K562 (cell line): Measurements from ENCODE around the gene LCE7A. TPM values are rescaled to one million over a fixed set of nuclear protein-coding genes. Genes with fewer than 3 reads are reported as not detected.

Experiments
- CBFA2T3 ChIP-seq: fragments of 450-650 bp; IDR thresholded peaks from 2 replicates; pipeline ENCODE4 v1.6.1; 2017
- GABPA ChIP-seq: fragments of 200-800 bp; sonication (Bioruptor generic); conservative IDR thresholded peaks from 2 replicates; pipeline ENCODE4 v1.6.1; 2016; ENCODE audit warnings: low read depth, missing genetic modification characterization, missing compliant biosample characterization
- HSF4 ChIP-seq: fragments of 250-450 bp; sonication (Bioruptor Pico); IDR thresholded peaks from 2 replicates; pipeline ENCODE4 v2.1.2; 2022; ENCODE audit warnings: mild to moderate bottlenecking, moderate library complexity, borderline replicate concordance
- NR3C1 ChIP-seq: sonication (generic); formaldehyde crosslinking; IDR thresholded peaks from 2 replicates; pipeline ENCODE4 v1.8.1; 2022; ENCODE audit warnings: missing genetic modification reagents
- SRSF9 ChIP-seq: fragments of 200-400 bp; formaldehyde crosslinking; IDR thresholded peaks from 2 replicates; pipeline ENCODE4 v1.6.1; 2017; ENCODE audit warnings: low read depth, low read length, borderline replicate concordance
- ZBTB49 ChIP-seq: sonication (generic); formaldehyde crosslinking; IDR thresholded peaks from 2 replicates; pipeline ENCODE4 v1.8.0; 2022; ENCODE audit warnings: missing genetic modification reagents, mild to moderate bottlenecking, borderline replicate concordance
- ZNF408 ChIP-seq: fragments of 250-450 bp; sonication (Bioruptor Pico); IDR thresholded peaks from 2 replicates; pipeline ENCODE4 v1.4.0; 2020; ENCODE audit warnings: low read depth, mild to moderate bottlenecking, moderate library complexity
- ZNF740 ChIP-seq, 3 experiments: fragments of 200-800 bp in 1 of 3; sonication (Bioruptor generic) in 1 of 3; sonication (generic) in 1 of 3; formaldehyde crosslinking in 1 of 3; IDR thresholded peaks; 2 replicates each; pipeline versions ENCODE4 v1.6.1 to v1.8.0; 2016 to 2022; ENCODE audit warnings: mild to moderate bottlenecking in 2 of 3, missing compliant biosample characterization in 2 of 3, missing genetic modification characterization in 2 of 3, missing genetic modification reagents in 1 of 3
- polyA plus RNA-seq, 8 experiments: library from polyadenylated mRNA; depleted of rRNA in 4 of 8; stranded (reverse) in 5 of 8; unstranded in 3 of 8; fragments of >200 nt; fragmentation: Nextera tagmentation in 2 of 8; fragmentation: Illumina TruSeq in 1 of 8; extraction: Ambion mirVana in 2 of 8; extraction: Trizol in 1 of 8; gene quantifications; 2 replicates each; pipeline versions ENCODE4 v1.2.1 to v1.2.3, GENCODE V29; 2011 to 2014; ENCODE audit warnings: inconsistent platforms in 1 of 8, missing spikeins in 1 of 8
- total RNA-seq, 7 experiments: library from RNA; depleted of rRNA in 6 of 7; stranded (reverse); fragments of >200 nt in 6 of 7; fragmentation: Illumina TruSeq in 2 of 7; extraction: Trizol in 2 of 7; gene quantifications; 2 replicates each; pipeline versions ENCODE4 v1.2.1 to v1.2.3, GENCODE V29; 2011 to 2021; ENCODE audit warnings: low replicate concordance in 1 of 7

Gene LCE7A
- total and polyA plus RNA-seq, 9 of the 15 experiments (the other 6 are each of a cell fraction or from before 2014, with no cell fraction given) = not detected

GRCh38 chr1:152880316-152880715 is 20.5 kb downstream of the LCE7A start (continued):
- TF ChIP-seq ZBTB49 (CRISPR knock-in tag) = no peak
- TF ChIP-seq ZNF740 (CRISPR knock-in tag; IDR thresholded peaks at IDR 0.05) = no peak
- no peak for TF ChIP-seq ZNF740 (tag; IDR thresholded peaks at IDR 0.05)
- no peak for TF ChIP-seq CBFA2T3
- no peak for TF ChIP-seq NR3C1 (CRISPR knock-in tag)
- no peak for TF ChIP-seq ZNF408 (CRISPR knock-in tag)
- no peak for TF ChIP-seq SRSF9
- no peak for TF ChIP-seq GABPA (tag)
- TF ChIP-seq HSF4 (CRISPR knock-in tag) = no peak
